OCI-LY3 (cell line): ENCODE measurements around the gene COL8A2.

ENCODE experiments used
- CTCF ChIP-seq: fragments of 200-600, 300-600 bp; sonication (generic); IDR thresholded peaks from 2 replicates; pipeline ENCODE4 v1.5.1; 2014; ENCODE audit warnings: antibody characterized with exemption, low read length, low read depth
- EZH2phosphoT487 ChIP-seq: fragments of 200-600 bp; shearing (Covaris generic); IDR thresholded peaks from 2 replicates; pipeline ENCODE4 v1.6.1; 2018; ENCODE audit warnings: antibody characterized with exemption, mixed run types, low read depth

- TF ChIP-seq CTCF (no peak), EZH2phosphoT487 (no peak)
Measured at GRCh38 chr1:36172983-36173382, 48.0 kb upstream of the COL8A2 start.
